HepG2 (cell line): Measurements from ENCODE around the gene MTMR6. TPM values are rescaled to one million over a fixed set of nuclear protein-coding genes. Genes with fewer than 3 reads are reported as not detected.

Experiments
- ATAC-seq: fragments of 200-7000 bp; cut with Tn5 transposase; 3 replicates; pipeline ENCODE4 v1.9.1; 2020; ENCODE audit warnings: mild to moderate bottlenecking, moderate library complexity
- BruUV-seq: library from RNA; stranded (reverse); fragments of 400-500 nt; replicated peaks from 2 replicates; lab custom pipeline; 2021; lab: Mats Ljungman, UMichigan
- CTCF ChIA-PET: fragments of 300-600 bp; formaldehyde crosslinking; extraction: SDS; loops from one replicate; lab custom pipeline; 2021; ENCODE audit warnings: low total read pairs, inconsistent platforms, low intra/inter-chr PET ratio; lab: Yijun Ruan, JAX
- POLR2A ChIA-PET: fragments of 350-600 bp; sonication (Branson Sonifier 250); formaldehyde crosslinking; loops from one replicate; lab custom pipeline; 2020; ENCODE audit warnings: antibody characterized with exemption, inconsistent platforms; lab: Yijun Ruan, JAX
- DNase-seq: peaks from one replicate; pipeline ENCODE4 v3.0.0-alpha.2; 2015; ENCODE audit warnings: low spot score
- FAIRE-seq: peaks from 3 replicates; lab custom pipeline; 2011; peaks lifted over from hg19 to GRCh38; lab: Jason Lieb, UNC
- H2AFZ ChIP-seq: one replicate; pipeline ENCODE4 v1.6.1; 2011; ENCODE audit warnings: low read length, inconsistent platforms
- H3K27ac ChIP-seq: fragments of 300-600 bp; 3 replicates; pipeline ENCODE4 v1.8.0; 2011; ENCODE audit warnings: mixed run types, mild to moderate bottlenecking, mixed read lengths, low read length, inconsistent platforms; ENCODE audit not compliant: insufficient read depth; ENCODE audit errors: extremely low read length
- H3K27me3 ChIP-seq, 2 experiments: fragments of 200-600 bp in 1 of 2; 2 replicates in 1 of 2; 3 replicates in 1 of 2; pipeline versions ENCODE4 v1.6.0 to v1.8.0; 2011; ENCODE audit warnings: low read length in 2 of 2, mild to moderate bottlenecking in 2 of 2, moderate library complexity in 2 of 2, inconsistent platforms in 1 of 2; ENCODE audit not compliant: insufficient read depth in 2 of 2, control insufficient read depth in 1 of 2
- H3K36me3 ChIP-seq, 2 experiments: fragments of 200-600 bp in 1 of 2; replicated peaks in 1 of 2; 2 replicates in 1 of 2; 3 replicates in 1 of 2; pipeline versions ENCODE4 v1.5.1 to v1.8.0; 2011; ENCODE audit warnings: low read length in 2 of 2, inconsistent platforms in 1 of 2; ENCODE audit not compliant: insufficient read depth in 2 of 2, control insufficient read depth in 1 of 2
- H3K4me1 ChIP-seq: 2 replicates; pipeline ENCODE4 v1.5.1; 2012; ENCODE audit warnings: low read length, inconsistent platforms; ENCODE audit not compliant: insufficient read depth
- H3K4me2 ChIP-seq: 2 replicates; pipeline ENCODE4 v1.6.0; 2011; ENCODE audit warnings: low read depth, low read length, inconsistent platforms
- H3K4me3 ChIP-seq, 3 experiments: fragments of 200-600 bp in 1 of 3; sonication (generic), shearing (Covaris generic) in 1 of 3; replicated peaks in 1 of 3; 2 replicates each; pipeline ENCODE4 v1.5.1; 2011 to 2016; ENCODE audit warnings: low read length in 3 of 3, inconsistent platforms in 2 of 3, low read depth in 2 of 3, mild to moderate bottlenecking in 2 of 3, control low read depth in 1 of 3, mixed read lengths in 1 of 3; ENCODE audit not compliant: insufficient read depth in 1 of 3
- H3K79me2 ChIP-seq: one replicate; pipeline ENCODE4 v1.6.1; 2011; ENCODE audit warnings: low read length, inconsistent platforms; ENCODE audit not compliant: insufficient read depth
- H3K9ac ChIP-seq: 2 replicates; pipeline ENCODE4 v1.6.0; 2011; ENCODE audit warnings: mild to moderate bottlenecking, low read depth, low read length, inconsistent platforms; ENCODE audit not compliant: insufficient read depth
- H3K9me3 ChIP-seq: 2 replicates; pipeline ENCODE4 v1.5.1; 2012; ENCODE audit warnings: mild to moderate bottlenecking, low read length
- H4K20me1 ChIP-seq: 2 replicates; pipeline ENCODE4 v1.6.0; 2011; ENCODE audit warnings: inconsistent platforms, mild to moderate bottlenecking, low read length, moderate library complexity; ENCODE audit not compliant: insufficient read depth
- KLF15 ChIP-seq: sonication (generic); formaldehyde crosslinking; IDR thresholded peaks from 2 replicates; pipeline ENCODE4 v1.8.1; 2023; ENCODE audit warnings: borderline replicate concordance, mild to moderate bottlenecking, inconsistent platforms, missing genetic modification reagents, mixed read lengths
- MIER2 ChIP-seq: IDR thresholded peaks from 2 replicates; pipeline ENCODE4 v1.6.1; 2016; ENCODE audit warnings: missing biosample characterization, missing genetic modification reagents
- REST ChIP-seq, 2 experiments: IDR thresholded peaks; 2 replicates each; pipeline ENCODE4 v1.6.1; 2011 to 2012; ENCODE audit warnings: low read length in 2 of 2, borderline replicate concordance in 1 of 2, low read depth in 1 of 2, mild to moderate bottlenecking in 1 of 2, moderate library complexity in 1 of 2
- SMYD3 ChIP-seq: sonication (generic); formaldehyde crosslinking; IDR thresholded peaks from 2 replicates; pipeline ENCODE4 v1.8.1; 2023; ENCODE audit warnings: mild to moderate bottlenecking, missing genetic modification reagents
- ZBTB43 ChIP-seq: sonication (generic); formaldehyde crosslinking; conservative IDR thresholded peaks from 2 replicates; pipeline ENCODE4 v1.4.0; 2020; ENCODE audit warnings: missing genetic modification reagents
- WGBS: methylation state at CpG from one replicate; pipeline ENCODE4 v1.1.6; 2017; ENCODE audit warnings: low lambda C conversion rate; 5-methylcytosine and 5-hydroxymethylcytosine counted together
- in situ Hi-C: cut with HindIII; loops from 2 replicates; pipeline ENCODE4 v1.10.0; 2017; ENCODE audit warnings: low pct_unique_long_range_greater_than_20kb; ENCODE audit not compliant: extremely low pct_ligation_motif_present
- intact Hi-C: fragments of 100-400 bp; cut with micrococcal nuclease; formaldehyde crosslinking; loops from one replicate; pipeline ENCODE4 v1.10.0; 2022; ENCODE audit not compliant: unreplicated experiment
- polyA plus RNA-seq, 8 experiments: library from polyadenylated mRNA; depleted of rRNA in 3 of 8; stranded (reverse) in 7 of 8; unstranded in 1 of 8; fragments of >200 nt; fragmentation: Illumina TruSeq in 4 of 8; extraction: Trizol in 4 of 8; gene quantifications; 2 replicates each; pipeline versions ENCODE4 v1.2.1 to v1.2.3, GENCODE V29; 2011 to 2016; ENCODE audit warnings: low read depth in 4 of 8, missing spikeins in 1 of 8, mixed read lengths in 1 of 8; ENCODE audit not compliant: insufficient read depth in 1 of 8
- total RNA-seq, 5 experiments: library from RNA; depleted of rRNA; stranded (reverse); fragments of >200 nt; fragmentation: Illumina TruSeq; extraction: Trizol; gene quantifications; 2 replicates each; pipeline ENCODE4 v1.2.3, GENCODE V29; 2016; ENCODE audit warnings: low read depth in 1 of 5
- TF ChIP-seq, protein P1 (sequence below): sonication (generic); IDR thresholded peaks from 2 replicates; pipeline ENCODE4 v1.6.1; 2016; ENCODE audit warnings: low read depth, borderline replicate concordance

Gene MTMR6
- total and polyA plus RNA-seq, 2 of the 13 experiments (the other 11 are each of a cell fraction or from before 2014, with no cell fraction given): 3.4 to 7.8 TPM

DNA sequence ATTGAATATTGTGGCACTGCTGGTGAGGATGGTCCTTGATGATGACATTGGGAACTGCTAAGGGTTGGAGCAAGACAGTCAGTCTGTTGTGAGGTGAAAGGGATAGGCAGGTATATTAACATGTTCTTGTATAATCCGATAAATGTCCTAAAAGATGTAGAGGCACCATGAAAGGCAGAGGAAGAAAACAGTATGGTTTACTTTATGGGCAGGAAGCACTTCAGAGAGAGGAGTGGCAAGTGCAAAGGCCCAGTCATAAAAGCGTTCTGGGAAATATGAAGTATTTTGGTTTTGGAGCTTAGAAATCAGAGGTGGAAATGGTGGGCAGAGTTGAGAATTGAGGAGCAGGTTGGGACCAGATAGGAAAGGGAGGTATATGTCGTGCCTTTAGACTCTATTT lies 23.6 kb upstream of the MTMR6 start (continued):
- TF ChIP-seq MIER2 (CRISPR knock-in tag): no peak

DNA sequence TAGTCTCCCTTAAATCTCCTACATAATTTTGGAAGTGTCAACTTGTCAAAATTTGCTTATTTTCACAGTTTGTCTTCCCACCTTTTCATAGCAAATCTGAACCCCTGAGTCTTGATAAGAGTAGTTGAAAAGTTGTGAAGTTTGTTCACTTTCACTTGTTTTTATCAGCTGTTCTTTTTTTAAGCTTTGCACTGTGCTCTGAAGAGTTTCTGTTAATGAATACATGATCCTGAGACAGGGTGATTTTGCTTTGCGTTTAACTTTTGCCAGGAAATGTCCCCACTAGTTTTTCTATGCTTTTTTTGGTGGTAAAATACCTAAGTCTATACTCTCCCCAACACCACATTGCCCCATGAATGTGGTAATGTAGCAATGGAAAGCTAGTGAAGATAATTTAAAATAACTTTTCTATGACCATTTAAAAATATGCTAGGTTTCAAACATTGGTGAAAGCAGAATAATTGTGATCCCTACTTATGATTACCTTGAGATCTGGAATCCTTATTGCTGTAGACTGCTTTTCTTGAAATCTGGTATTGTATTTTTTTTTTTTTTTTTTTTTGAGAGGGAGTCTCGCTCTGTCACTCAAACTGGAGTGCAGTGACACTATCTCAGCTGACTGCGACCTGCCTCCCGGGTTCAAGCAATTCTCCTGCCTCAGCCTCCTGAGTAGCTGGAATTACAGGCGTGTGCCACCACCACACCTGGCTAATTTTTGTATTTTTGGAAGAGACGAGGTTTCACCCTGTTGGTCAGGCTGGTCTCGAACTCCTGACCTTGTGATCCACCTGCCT lies 19.6 kb upstream of the MTMR6 start:
- intact Hi-C loops: no loop called here
- POLR2A ChIA-PET: no interaction called here

More for the DNA sequence above, 19.6 kb upstream of the MTMR6 start:
- H3K9ac ChIP-seq: no peak overlapping the region
- no peaks in the 10 kb centered on the region for H3K27me3 ChIP-seq
- ATAC-seq (peak; percentile 15; the same call in 1 of the 3 replicates), DNase-seq (no peak), FAIRE-seq (no peak)
- peak overlapping the region; percentile 16 for H3K27ac ChIP-seq
- CTCF ChIA-PET: no interaction called here
- BruUV-seq: no TSS peak
- H3K4me3 ChIP-seq: no peak overlapping the region
- H3K4me1 ChIP-seq: peaks cover 48% of the 10 kb centered on the region
- 0 out of 2 replicates have a peak overlapping the region, but pooled peaks have one; percentile 10 for H3K4me2 ChIP-seq
- no peaks in the 10 kb centered on the region; the same call in 1 of the 2 replicates for H4K20me1 ChIP-seq
- peaks cover 54% of the 10 kb centered on the region for H3K79me2 ChIP-seq
- no peaks in the 10 kb centered on the region for H3K9me3 ChIP-seq
- in situ Hi-C loops: no loop called here
- 83% methylated on average over 6 of the region's 7 CpGs for WGBS
- TF ChIP-seq SMYD3 (CRISPR knock-in tag) (no peak), KLF15 (CRISPR knock-in tag) (no peak), REST (IDR thresholded peaks at IDR 0.05; ENCODE audit: borderline replicate concordance in 1 of 2, low read depth in 1 of 2, low read length in 2 of 2) (no peak), ZBTB43 (CRISPR knock-in tag) (no peak)
- TF ChIP-seq, protein P1, sequence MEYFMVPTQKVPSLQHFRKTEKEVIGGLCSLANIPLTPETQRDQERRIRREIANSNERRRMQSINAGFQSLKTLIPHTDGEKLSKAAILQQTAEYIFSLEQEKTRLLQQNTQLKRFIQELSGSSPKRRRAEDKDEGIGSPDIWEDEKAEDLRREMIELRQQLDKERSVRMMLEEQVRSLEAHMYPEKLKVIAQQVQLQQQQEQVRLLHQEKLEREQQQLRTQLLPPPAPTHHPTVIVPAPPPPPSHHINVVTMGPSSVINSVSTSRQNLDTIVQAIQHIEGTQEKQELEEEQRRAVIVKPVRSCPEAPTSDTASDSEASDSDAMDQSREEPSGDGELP: peak; percentile 26; the same call in 1 of the 2 replicates
- TF ChIP-seq, all 625 proteins: peak for 1
- no peak overlapping the region for H2AFZ ChIP-seq
- H3K36me3 ChIP-seq: peaks cover 10 to 26% of the 10 kb centered on the region in 2 experiments; a peak in 4 of 5 replicates
